GM12874 (cell line): ENCODE measurements around the gene FAM89B.

ENCODE experiments used
- CTCF ChIP-seq: IDR thresholded peaks from 2 replicates; pipeline ENCODE4 v1.5.1; 2011; ENCODE audit warnings: low read depth, mild to moderate bottlenecking, control low read depth, low read length, moderate library complexity; ENCODE audit not compliant: insufficient read depth

Gene FAM89B

DNA sequence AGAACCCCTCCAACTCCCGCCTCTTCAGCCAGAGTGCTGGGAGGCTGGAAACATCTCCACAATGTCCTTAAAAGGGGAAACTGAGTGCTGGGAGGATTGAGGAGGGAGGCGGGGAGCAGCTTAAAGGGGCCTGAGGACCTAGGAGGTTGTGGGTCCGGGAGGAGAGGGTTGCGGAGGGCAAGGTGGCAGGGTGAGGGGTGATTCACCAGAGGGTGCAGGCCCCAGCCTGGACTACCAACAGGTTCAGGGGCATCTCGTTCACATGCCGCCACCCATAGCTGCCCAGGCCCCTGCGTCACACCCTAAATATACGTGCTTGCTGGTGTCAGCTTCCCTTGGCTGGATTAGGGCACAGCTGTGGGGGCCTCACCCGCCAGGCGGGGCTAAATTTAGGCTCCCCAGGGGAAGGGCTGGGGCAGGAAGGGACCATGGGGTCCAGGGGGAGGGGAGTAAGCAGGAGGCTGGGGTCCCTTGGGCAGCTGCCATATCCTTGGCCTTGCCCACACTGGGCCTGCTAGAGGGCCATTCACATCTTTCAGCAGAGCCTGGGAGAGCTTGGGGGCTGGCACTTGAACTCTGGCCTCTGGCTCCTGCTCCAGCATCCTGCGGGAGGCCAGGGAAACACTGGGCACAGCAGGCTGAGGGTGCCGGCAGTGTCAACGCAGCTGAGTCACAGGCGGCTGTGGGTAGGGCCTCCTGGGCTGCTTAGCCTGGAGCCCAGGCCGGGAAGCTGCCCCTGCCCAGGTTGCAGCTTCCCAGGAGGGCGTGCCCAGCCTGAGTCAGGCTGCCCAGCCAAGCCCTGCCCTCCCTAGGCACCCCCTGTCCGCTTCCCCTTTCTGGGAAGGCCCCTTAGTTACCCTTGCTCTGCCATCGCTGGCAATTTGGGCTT, 4.8 kb downstream of the FAM89B start:
- no peak for TF ChIP-seq CTCF

DNA sequence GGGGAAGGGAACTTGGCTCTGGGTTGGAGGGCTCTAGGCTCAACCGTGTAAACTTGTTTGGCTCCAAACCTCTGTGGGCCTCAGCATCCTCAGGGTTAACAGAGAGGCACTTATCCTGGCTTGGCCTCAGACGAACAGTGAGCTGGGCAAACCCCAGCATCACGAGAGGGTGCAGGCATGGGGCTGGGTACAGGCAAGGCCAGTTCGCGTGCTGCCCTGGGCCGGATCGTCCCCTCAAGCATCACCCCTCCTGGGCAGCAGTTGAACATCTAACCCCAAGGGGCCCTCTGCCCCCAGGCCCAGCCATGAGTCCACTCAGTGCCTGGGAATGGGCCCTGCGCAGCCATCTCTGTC, 5.4 kb downstream of the FAM89B start:
- no peak for TF ChIP-seq CTCF

GRCh38 chr11:65578134-65578533, 5.8 kb downstream of the FAM89B start:
- TF ChIP-seq CTCF = no peak

DNA sequence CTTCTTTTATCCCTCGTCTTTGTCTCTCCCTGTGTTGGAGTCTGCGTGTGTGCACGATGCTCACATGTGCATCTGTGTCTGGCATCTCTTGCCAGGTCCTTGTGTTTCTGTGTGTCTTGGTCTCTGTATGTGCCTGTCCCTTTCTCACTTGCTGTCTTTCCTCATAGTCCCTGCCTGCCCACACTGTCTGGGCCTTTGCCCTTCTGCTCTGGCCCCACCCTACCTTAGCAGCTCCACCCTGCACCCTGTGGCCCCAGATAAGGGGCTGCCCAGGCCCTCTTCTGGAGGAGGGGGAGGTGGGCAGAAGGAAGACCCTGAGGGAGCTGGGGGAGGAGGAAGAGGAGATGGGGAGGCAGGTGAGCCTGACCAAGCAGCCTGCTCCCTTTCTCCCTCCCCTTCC, 6.3 kb downstream of the FAM89B start:
- no peak for TF ChIP-seq CTCF

DNA sequence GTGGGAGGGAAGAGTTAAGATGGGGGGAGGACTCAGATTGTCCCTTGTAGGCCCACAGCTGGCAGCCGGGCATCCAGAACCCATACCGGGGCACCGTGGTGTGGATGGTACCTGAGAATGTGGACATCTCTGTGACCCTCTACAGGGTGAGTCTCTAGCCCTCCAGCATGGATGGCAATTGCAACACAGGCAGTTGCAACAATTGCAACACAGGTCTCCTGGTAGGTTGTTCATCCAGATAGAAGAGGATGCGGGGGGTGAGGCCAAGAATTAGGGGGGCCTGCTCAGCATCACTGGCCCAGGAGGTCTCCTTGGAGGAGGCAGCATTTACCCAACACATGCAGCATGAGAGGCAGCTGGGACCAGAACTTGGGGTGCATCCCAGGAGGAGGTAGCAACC, 7.0 kb downstream of the FAM89B start:
- no peak for TF ChIP-seq CTCF

DNA sequence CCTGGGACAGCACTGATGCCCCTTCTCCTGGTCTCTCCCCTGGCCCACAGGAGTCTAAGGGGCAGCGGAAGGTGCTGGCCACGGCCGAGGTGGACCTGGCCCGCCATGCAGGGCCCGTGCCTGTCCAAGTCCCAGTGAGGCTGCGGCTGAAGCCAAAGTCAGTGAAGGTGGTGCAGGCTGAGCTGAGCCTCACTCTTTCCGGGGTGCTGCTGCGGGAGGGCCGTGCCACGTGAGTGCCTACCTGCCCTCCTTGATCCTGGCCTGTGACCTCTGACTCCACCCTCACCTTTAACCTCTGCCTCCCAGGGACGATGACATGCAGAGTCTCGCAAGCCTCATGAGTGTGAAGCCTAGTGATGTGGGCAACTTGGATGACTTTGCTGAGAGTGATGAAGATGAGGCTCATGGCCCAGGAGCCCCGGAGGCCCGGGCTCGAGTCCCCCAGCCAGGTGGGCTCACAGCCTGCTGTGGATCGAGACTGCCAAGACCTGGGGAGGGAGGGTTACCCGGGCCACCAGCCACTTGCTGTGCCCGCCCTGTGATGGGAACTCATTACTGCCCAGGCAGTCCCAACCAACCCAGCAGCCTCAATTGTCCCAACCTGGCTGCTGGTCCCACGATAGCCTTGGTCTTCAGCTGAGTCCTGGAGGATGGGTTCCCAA, 7.8 kb downstream of the FAM89B start:
- no peak for TF ChIP-seq CTCF

GRCh38 chr11:65580756-65581155, 8.4 kb downstream of the FAM89B start:
- TF ChIP-seq CTCF = no peak
